Measurements from ENCODE around the gene SOS2. TPM values are rescaled to one million over a fixed set of nuclear protein-coding genes. Genes with fewer than 3 reads are reported as not detected.

SOS2 gene
- total RNA-seq, 1 experiment from 2014 or later = 9.4 TPM

- Histone ChIP-seq H2BK12ac (ENCODE audit: insufficient read length, low read depth, low read length) (no peak overlapping the region), H3K4me2 (ENCODE audit: insufficient read depth, insufficient read length, low read length) (no peak overlapping the region), H3K9ac (ENCODE audit: extremely low read depth, insufficient read length, low read length) (no peak overlapping the region), H2BK15ac (ENCODE audit: low read depth, low read length) (no peak overlapping the region), H3K4me1 (ENCODE audit: insufficient read depth, low read length) (no peaks in the 10 kb centered on the region), H3K79me2 (ENCODE audit: insufficient read depth, low read length) (no peaks in the 10 kb centered on the region), H2BK20ac (ENCODE audit: low read depth, low read length, poor library complexity, severe bottlenecking) (no peak overlapping the region), H2BK120ac (ENCODE audit: low read depth, low read length, poor library complexity, severe bottlenecking) (no peak overlapping the region), H3K4ac (ENCODE audit: low read depth, low read length) (no peak overlapping the region), H3K27me3 (ENCODE audit: insufficient read depth, low read length) (no peaks in the 10 kb centered on the region), H2AFZ (ENCODE audit: low read length) (no peak overlapping the region), H4K5ac (ENCODE audit: insufficient read length, low read depth, low read length) (no peak overlapping the region), H3K18ac (ENCODE audit: insufficient read length, low read depth, low read length) (no peak overlapping the region), H4K8ac (replicated peaks; ENCODE audit: insufficient read length, low read depth, low read length) (no peak overlapping the region), H2AK5ac (ENCODE audit: insufficient read length, low read length) (no peak overlapping the region), H4K20me1 (ENCODE audit: control insufficient read depth, insufficient read depth, insufficient read length) (no peaks in the 10 kb centered on the region), H3K79me1 (ENCODE audit: insufficient read depth, low read depth, low read length, poor library complexity, severe bottlenecking) (no peaks in the 10 kb centered on the region), H2BK5ac (ENCODE audit: insufficient read length, low read length) (no peak overlapping the region), H3K56ac (ENCODE audit: insufficient read length, low read depth, low read length) (no peak overlapping the region), H3T11ph (ENCODE audit: low read length) (no peak overlapping the region), H3K9me3 (ENCODE audit: control insufficient read depth, low read depth, low read length) (no peaks in the 10 kb centered on the region), H4K91ac (ENCODE audit: insufficient read length, low read depth, low read length) (no peak overlapping the region), H3K14ac (ENCODE audit: insufficient read depth, low read length) (no peak overlapping the region), H3K27ac (ENCODE audit: insufficient read length, low read depth, low read length) (no peak overlapping the region), H3K23ac (ENCODE audit: insufficient read length, low read depth, low read length) (no peak overlapping the region), H3K23me2 (ENCODE audit: insufficient read length, low read depth, low read length, poor library complexity, severe bottlenecking) (no peaks in the 10 kb centered on the region)
- Mint-ChIP-seq H3K36me3 (ENCODE audit: insufficient read depth in 1 of 3, low read depth in 3 of 3) (no peaks in the 10 kb centered on the region), H3K4me1 (no peaks in the 10 kb centered on the region), H3K9me3 (no peaks in the 10 kb centered on the region), H3K4me3 (no peak overlapping the region), H3K27me3 (ENCODE audit: low read depth) (no peaks in the 10 kb centered on the region), H3K27ac (peak overlapping the region in 1 of 3 experiments; percentile 16; a peak in 1 of 7 replicates)
- DNase-seq = no peak
- no CpG with 5 or more reads among the region's 2 CpGs for WGBS (ENCODE audit: extremely low coverage, insufficient read length, low lambda C conversion rate)
- TF ChIP-seq CTCF (conservative IDR thresholded peaks at IDR 0.05) = no peak
These were observed 130.6 kb downstream of the SOS2 start for GRCh38 chr14:50100805-50101204.

All from H9 (cell line).